ENCODE results near the gene LRCH1. TPM values are rescaled to one million over a fixed set of nuclear protein-coding genes. Genes with fewer than 3 reads are reported as not detected.

The LRCH1 gene
- polyA plus RNA-seq, 1 donor (not counting 4 experiments of a cell fraction or from before 2014, with no cell fraction given), result 16.2 TPM

GRCh38 chr13:46643165-46643777, 90.3 kb downstream of the LRCH1 start:
- Histone ChIP-seq H3K9me3 (ENCODE audit: control insufficient read depth, low read depth, low read length) (no peaks in the 10 kb centered on the region), H2AFZ (ENCODE audit: control insufficient read depth, low read length) (no peak overlapping the region), H3K4me1 (ENCODE audit: control insufficient read depth, extremely low read depth, insufficient read depth, low read length) (peaks cover 22% of the 10 kb centered on the region), H3K4me2 (ENCODE audit: control insufficient read depth, extremely low read depth, insufficient read depth, low read depth, low read length) (no peak overlapping the region), H3K4me3 (ENCODE audit: control insufficient read depth in 2 of 3, extremely low read depth in 1 of 3, insufficient read depth in 2 of 3, low read depth in 1 of 3, low read length in 3 of 3) (no peak overlapping the region), H4K20me1 (ENCODE audit: control insufficient read depth, extremely low read depth, insufficient read depth, low read length) (peaks cover 2% of the 10 kb centered on the region), H3K79me2 (ENCODE audit: control insufficient read depth, insufficient read depth, low read length) (peaks cover 80% of the 10 kb centered on the region), H3K27ac (ENCODE audit: control insufficient read depth, insufficient read depth, low read length) (no peak overlapping the region), H3K27me3 (ENCODE audit: control insufficient read depth, extremely low read depth, insufficient read depth, low read length) (no peaks in the 10 kb centered on the region), H3K36me3 (ENCODE audit: control insufficient read depth in 2 of 2, extremely low read depth in 1 of 2, insufficient read depth in 2 of 2, low read length in 2 of 2) (no peaks in the 10 kb centered on the region), H3K9me1 (ENCODE audit: control insufficient read depth, extremely low read depth, insufficient read depth, low read length) (peaks cover 3% of the 10 kb centered on the region), H3K9ac (ENCODE audit: control insufficient read depth, extremely low read depth, insufficient read depth, low read length) (no peak overlapping the region)
- dilution Hi-C loops (cut with MboI; ENCODE audit: extremely low pct_ligation_motif_present, low sequenced_read_pairs), result no loop called here
- TF ChIP-seq EZH2 (IDR thresholded peaks at IDR 0.05; ENCODE audit: low read length), result no peak
- no peak for TF ChIP-seq CTCF (optimal IDR thresholded peaks at IDR 0.05 in 1 of 3, IDR thresholded peaks at IDR 0.05 in 1 of 3, conservative IDR thresholded peaks at IDR 0.05 in 1 of 3; ENCODE audit: extremely low read depth in 1 of 3, insufficient read depth in 2 of 3, low read length in 3 of 3)
- no peak for FAIRE-seq
- DNase-seq (ENCODE audit: low read depth, low spot score), result no peak

GRCh38 chr13:46644816-46645215, 91.8 kb downstream of the LRCH1 start:
- Histone ChIP-seq H3K36me3 (ENCODE audit: control insufficient read depth in 2 of 2, extremely low read depth in 1 of 2, insufficient read depth in 2 of 2, low read length in 2 of 2) (no peaks in the 10 kb centered on the region), H3K27ac (ENCODE audit: control insufficient read depth, insufficient read depth, low read length) (no peak overlapping the region), H3K4me2 (ENCODE audit: control insufficient read depth, extremely low read depth, insufficient read depth, low read depth, low read length) (no peak overlapping the region), H3K4me1 (ENCODE audit: control insufficient read depth, extremely low read depth, insufficient read depth, low read length) (peaks cover 20% of the 10 kb centered on the region), H3K9me1 (ENCODE audit: control insufficient read depth, extremely low read depth, insufficient read depth, low read length) (peaks cover 3% of the 10 kb centered on the region), H3K79me2 (ENCODE audit: control insufficient read depth, insufficient read depth, low read length) (peaks cover 77% of the 10 kb centered on the region), H3K27me3 (ENCODE audit: control insufficient read depth, extremely low read depth, insufficient read depth, low read length) (no peaks in the 10 kb centered on the region), H3K9me3 (ENCODE audit: control insufficient read depth, low read depth, low read length) (no peaks in the 10 kb centered on the region), H3K9ac (ENCODE audit: control insufficient read depth, extremely low read depth, insufficient read depth, low read length) (no peak overlapping the region), H3K4me3 (ENCODE audit: control insufficient read depth in 2 of 3, extremely low read depth in 1 of 3, insufficient read depth in 2 of 3, low read depth in 1 of 3, low read length in 3 of 3) (no peak overlapping the region), H4K20me1 (ENCODE audit: control insufficient read depth, extremely low read depth, insufficient read depth, low read length) (peaks cover 7% of the 10 kb centered on the region), H2AFZ (ENCODE audit: control insufficient read depth, low read length) (no peak overlapping the region)
- FAIRE-seq (peak; percentile 5), DNase-seq (ENCODE audit: low read depth, low spot score) (no peak)
- dilution Hi-C loops (cut with MboI; ENCODE audit: extremely low pct_ligation_motif_present, low sequenced_read_pairs), result no loop called here
- TF ChIP-seq CTCF (optimal IDR thresholded peaks at IDR 0.05 in 1 of 3, IDR thresholded peaks at IDR 0.05 in 1 of 3, conservative IDR thresholded peaks at IDR 0.05 in 1 of 3; ENCODE audit: extremely low read depth in 1 of 3, insufficient read depth in 2 of 3, low read length in 3 of 3), result no peak
- TF ChIP-seq EZH2 (IDR thresholded peaks at IDR 0.05; ENCODE audit: low read length), result no peak
